GM23248 (cell line): Measurements from ENCODE around the gene TRAF3IP3.

Experiments used
- EZH2 ChIP-seq: fragments of 200-600 bp; sonication (generic); IDR thresholded peaks from 2 replicates; pipeline ENCODE4 v1.6.1; 2018; ENCODE audit warnings: antibody characterized with exemption, mild to moderate bottlenecking; ENCODE audit not compliant: insufficient read depth, poor library complexity, severe bottlenecking
- EZH2phosphoT487 ChIP-seq: fragments of 200-600 bp; sonication (generic); IDR thresholded peaks from 2 replicates; pipeline ENCODE4 v1.6.1; 2018; ENCODE audit warnings: antibody characterized with exemption, moderate library complexity, mild to moderate bottlenecking, low read depth; ENCODE audit not compliant: insufficient read depth

GRCh38 chr1:209829716-209830115 lies 73.9 kb downstream of the TRAF3IP3 start:
- TF ChIP-seq EZH2, result no peak
- no peak for TF ChIP-seq EZH2phosphoT487
